Smooth muscle cell (in vitro differentiated cells): ENCODE data around the gene PNMA1. TPM values are rescaled to one million over a fixed set of nuclear protein-coding genes. Genes with fewer than 3 reads are reported as not detected.

Source experiments
- DNase-seq: peaks from one replicate; lab custom pipeline; 2025; ENCODE audit not compliant: unreplicated experiment; lab: John Stamatoyannopoulos, UW
- H2AFZ ChIP-seq: fragments of 200-600 bp; sonication (generic); 2 replicates; pipeline ENCODE4 v1.6.0; 2016; ENCODE audit warnings: antibody characterized with exemption, low read depth, mild to moderate bottlenecking
- H3F3A ChIP-seq: fragments of 200-600 bp; sonication (generic); 2 replicates; pipeline ENCODE4 v1.6.0; 2017; ENCODE audit warnings: antibody characterized with exemption, low read depth
- H3K27ac ChIP-seq: fragments of 200-600 bp; sonication (generic); 2 replicates; pipeline ENCODE4 v1.5.1; 2016; ENCODE audit warnings: low read depth, mild to moderate bottlenecking
- H3K27me3 ChIP-seq: fragments of 200-600 bp; sonication (generic); 2 replicates; pipeline ENCODE4 v1.6.1; 2016; ENCODE audit warnings: low read depth, mild to moderate bottlenecking
- H3K36me3 ChIP-seq: fragments of 200-600 bp; sonication (generic); 2 replicates; pipeline ENCODE4 v1.5.1; 2016; ENCODE audit warnings: low read depth
- H3K4me1 ChIP-seq: fragments of 200-600 bp; sonication (generic); 2 replicates; pipeline ENCODE4 v1.5.1; 2016; ENCODE audit warnings: low read depth
- H3K4me2 ChIP-seq: fragments of 200-600 bp; sonication (generic); 2 replicates; pipeline ENCODE4 v1.6.0; 2016; ENCODE audit warnings: mild to moderate bottlenecking
- H3K4me3 ChIP-seq: fragments of 200-600 bp; sonication (generic); 2 replicates; pipeline ENCODE4 v1.5.1; 2016; ENCODE audit warnings: mild to moderate bottlenecking
- H3K79me2 ChIP-seq: fragments of 200-600 bp; sonication (generic); 2 replicates; pipeline ENCODE4 v1.6.0; 2016; ENCODE audit warnings: low read depth, mild to moderate bottlenecking
- H3K9ac ChIP-seq: fragments of 200-600 bp; sonication (generic); 2 replicates; pipeline ENCODE4 v1.6.0; 2016; ENCODE audit warnings: low read depth
- H3K9me3 ChIP-seq: fragments of 200-600 bp; sonication (generic); replicated peaks from 2 replicates; pipeline ENCODE4 v1.5.1; 2016; ENCODE audit warnings: low read depth
- H4K20me1 ChIP-seq: fragments of 200-600 bp; sonication (generic); 2 replicates; pipeline ENCODE4 v1.6.0; 2016; ENCODE audit warnings: low read depth
- CTCF ChIP-seq: fragments of 200-600 bp; sonication (generic); IDR thresholded peaks from 2 replicates; pipeline ENCODE4 v1.5.1; 2017; ENCODE audit warnings: borderline replicate concordance, mild to moderate bottlenecking, antibody characterized with exemption; ENCODE audit not compliant: insufficient read depth, poor library complexity, severe bottlenecking
- WGBS: methylation state at CpG from one replicate; pipeline ENCODE4 v1.1.7; 2016; ENCODE audit warnings: low lambda C conversion rate; 5-methylcytosine and 5-hydroxymethylcytosine counted together
- polyA plus RNA-seq: library from polyadenylated mRNA; unstranded; fragments of >200 nt; fragmentation: Nextera tagmentation; extraction: Ambion mirVana; gene quantifications from 2 replicates; pipeline ENCODE4 v1.2.1, GENCODE V29; 2016
- total RNA-seq: library from RNA; depleted of rRNA; stranded (reverse); fragments of >200 nt; gene quantifications from 2 replicates; pipeline ENCODE4 v1.2.3, GENCODE V29; 2014

Gene PNMA1
- total and polyA plus RNA-seq, 2 experiments from 2014 or later: 22.4 to 52.7 TPM

- Histone ChIP-seq H3K79me2 (no peaks in the 10 kb centered on the region), H3K9me3 (no peaks in the 10 kb centered on the region), H3K4me3 (no peak overlapping the region), H3K27me3 (no peaks in the 10 kb centered on the region), H3K4me1 (no peaks in the 10 kb centered on the region), H3K4me2 (no peak overlapping the region), H3K9ac (no peak overlapping the region), H3K36me3 (no peaks in the 10 kb centered on the region), H4K20me1 (no peaks in the 10 kb centered on the region), H3F3A (no peaks in the 10 kb centered on the region), H2AFZ (no peak overlapping the region), H3K27ac (peak overlapping the region; percentile 89)
- TF ChIP-seq CTCF: no peak
- 91% methylated on average over 2 of the region's 2 CpGs for WGBS
- no peak for DNase-seq
Measured at GRCh38 chr14:73695997-73696396, 18.2 kb downstream of the PNMA1 start.

- Histone ChIP-seq H2AFZ (no peak overlapping the region), H3K4me3 (no peak overlapping the region), H3K4me1 (no peaks in the 10 kb centered on the region), H4K20me1 (no peaks in the 10 kb centered on the region), H3K79me2 (no peaks in the 10 kb centered on the region), H3K4me2 (no peak overlapping the region), H3K9ac (no peak overlapping the region), H3F3A (no peaks in the 10 kb centered on the region), H3K36me3 (no peaks in the 10 kb centered on the region), H3K27me3 (no peaks in the 10 kb centered on the region), H3K27ac (no peak overlapping the region), H3K9me3 (no peaks in the 10 kb centered on the region)
- no peak for TF ChIP-seq CTCF
- 96% methylated on average over 2 of the region's 2 CpGs for WGBS
- DNase-seq: no peak
Measured at GRCh38 chr14:73695082-73695481, 19.1 kb downstream of the PNMA1 start.

GRCh38 chr14:73694083-73694482 lies 20.1 kb downstream of the PNMA1 start:
- no peaks in the 10 kb centered on the region for H4K20me1 ChIP-seq
- H3K4me1 ChIP-seq: no peaks in the 10 kb centered on the region
- H3K9me3 ChIP-seq: no peaks in the 10 kb centered on the region
- no peak for DNase-seq
- H3F3A ChIP-seq: no peaks in the 10 kb centered on the region
- H3K79me2 ChIP-seq: no peaks in the 10 kb centered on the region
- H3K4me3 ChIP-seq: no peak overlapping the region
- WGBS: 100% methylated on average over 2 of the region's 2 CpGs
- no peak for TF ChIP-seq CTCF
- H3K36me3 ChIP-seq: no peaks in the 10 kb centered on the region
- no peak overlapping the region for H3K4me2 ChIP-seq
- no peak overlapping the region for H3K9ac ChIP-seq
- no peak overlapping the region for H2AFZ ChIP-seq
- no peaks in the 10 kb centered on the region for H3K27me3 ChIP-seq
- H3K27ac ChIP-seq: no peak overlapping the region

GRCh38 chr14:73686901-73687300 lies 27.3 kb downstream of the PNMA1 start:
- Histone ChIP-seq H3K79me2 (no peaks in the 10 kb centered on the region), H3K4me1 (no peaks in the 10 kb centered on the region)
- 93% methylated on average over 3 of the region's 3 CpGs for WGBS

More at GRCh38 chr14:73686901-73687300, 27.3 kb downstream of the PNMA1 start:
- Histone ChIP-seq H3K36me3 (no peaks in the 10 kb centered on the region), H4K20me1 (no peaks in the 10 kb centered on the region), H3K27me3 (no peaks in the 10 kb centered on the region), H3K27ac (no peak overlapping the region), H3K9ac (no peak overlapping the region), H2AFZ (no peak overlapping the region), H3K9me3 (no peaks in the 10 kb centered on the region), H3K4me3 (no peak overlapping the region), H3K4me2 (no peak overlapping the region), H3F3A (no peaks in the 10 kb centered on the region)
- DNase-seq: no peak
- no peak for TF ChIP-seq CTCF
